Vagina (tissue), 2 donors: ENCODE data around the gene CSPG4. TPM values are rescaled to one million over a fixed set of nuclear protein-coding genes. Genes with fewer than 3 reads are reported as not detected.

Source experiments
- DNase-seq, 2 donors: peaks; one replicate each; pipeline ENCODE4 v3.0.0-alpha.2; 2017; ENCODE audit errors: extremely low spot score in 2 of 2
- H3K27ac ChIP-seq: fragments of 200-600 bp; sonication (generic); one replicate; pipeline ENCODE4 v1.5.1; 2019
- H3K27me3 ChIP-seq: fragments of 200-600 bp; sonication (generic); one replicate; pipeline ENCODE4 v1.5.1; 2019
- H3K36me3 ChIP-seq, 2 donors: fragments of 200-600 bp; sonication (generic); one replicate each; pipeline ENCODE4 v1.5.1; 2017 to 2019
- H3K4me1 ChIP-seq: fragments of 200-600 bp; sonication (generic); one replicate; pipeline ENCODE4 v1.5.1; 2019
- H3K4me3 ChIP-seq, 2 donors: fragments of 200-600 bp; sonication (generic); 1 replicate in 1 of 2; 2 replicates in 1 of 2; pipeline ENCODE4 v1.5.1; 2016 to 2019
- H3K9me3 ChIP-seq: fragments of 200-600 bp; sonication (generic); one replicate; pipeline ENCODE4 v1.5.1; 2019
- CTCF ChIP-seq, 3 experiments: fragments of 450-650 bp in 2 of 3; fragments of 200-600 bp in 1 of 3; sonication (generic) in 1 of 3; IDR thresholded peaks; one replicate each; pipeline ENCODE4 v1.5.1; 2017 to 2019; ENCODE audit warnings: antibody characterized with exemption in 3 of 3, mild to moderate bottlenecking in 2 of 3, moderate library complexity in 2 of 3
- POLR2A ChIP-seq, 2 donors: fragments of 450-650 bp; IDR thresholded peaks; one replicate each; pipeline ENCODE4 v1.6.1; 2017; ENCODE audit warnings: antibody characterized with exemption in 2 of 2, mild to moderate bottlenecking in 2 of 2, moderate library complexity in 2 of 2
- POLR2AphosphoS5 ChIP-seq, 2 donors: sonication (generic); formaldehyde crosslinking; IDR thresholded peaks; one replicate each; pipeline ENCODE4 v1.9.0; 2017; ENCODE audit warnings: antibody characterized with exemption in 2 of 2, mild to moderate bottlenecking in 2 of 2, low read depth in 1 of 2; ENCODE audit not compliant: insufficient read depth in 1 of 2
- intact Hi-C: fragments of 100-400 bp; cut with DNase I; formaldehyde crosslinking; loops from one replicate; pipeline ENCODE4 v1.15.1; 2023
- total RNA-seq: library from RNA; depleted of rRNA; stranded (reverse); fragments of >200 nt; gene quantifications from one replicate; pipeline ENCODE4 v1.2.3, GENCODE V29; 2016

CSPG4 gene
- total RNA-seq, 1 donor from 2014 or later, result 23.1 TPM

- Histone ChIP-seq H3K4me3 (no peak overlapping the region), H3K9me3 (no peaks in the 10 kb centered on the region), H3K36me3 (peaks cover 0 to 4% of the 10 kb centered on the region in 2 donors), H3K4me1 (peaks cover 87% of the 10 kb centered on the region), H3K27ac (peak overlapping the region; percentile 84), H3K27me3 (no peaks in the 10 kb centered on the region)
- intact Hi-C loops, result no loop called here
- DNase-seq, result no peak
- no peak for TF ChIP-seq CTCF (IDR thresholded peaks at IDR 0.05)
- TF ChIP-seq POLR2AphosphoS5 (IDR thresholded peaks at IDR 0.05; ENCODE audit: insufficient read depth in 1 of 2, low read depth in 1 of 2), result no peak
- no peak for TF ChIP-seq POLR2A (IDR thresholded peaks at IDR 0.05)
Observed at GRCh38 chr15:75672646-75673425, 39.8 kb downstream of the CSPG4 start.

- H3K4me3 ChIP-seq, result no peak overlapping the region
- peak overlapping the region; percentile 84 for H3K27ac ChIP-seq
- no peak for DNase-seq
- H3K4me1 ChIP-seq, result peaks cover 91% of the 10 kb centered on the region
- TF ChIP-seq CTCF (IDR thresholded peaks at IDR 0.05) (no peak), POLR2A (IDR thresholded peaks at IDR 0.05) (no peak), POLR2AphosphoS5 (IDR thresholded peaks at IDR 0.05; ENCODE audit: insufficient read depth in 1 of 2, low read depth in 1 of 2) (no peak)
- H3K9me3 ChIP-seq, result no peaks in the 10 kb centered on the region
- intact Hi-C loops, result no loop called here
- H3K36me3 ChIP-seq, result no peaks in the 10 kb centered on the region
- H3K27me3 ChIP-seq, result no peaks in the 10 kb centered on the region
Observed at GRCh38 chr15:75671730-75672602, 40.7 kb downstream of the CSPG4 start.

GRCh38 chr15:75669879-75670212, 42.8 kb downstream of the CSPG4 start:
- H3K9me3 ChIP-seq, result no peaks in the 10 kb centered on the region
- no peak for DNase-seq
- H3K4me3 ChIP-seq, result no peak overlapping the region
- intact Hi-C loops, result no loop called here
- H3K27ac ChIP-seq, result peak overlapping the region; percentile 69
- H3K36me3 ChIP-seq, result no peaks in the 10 kb centered on the region
- TF ChIP-seq POLR2A (IDR thresholded peaks at IDR 0.05), result no peak
- no peak for TF ChIP-seq POLR2AphosphoS5 (IDR thresholded peaks at IDR 0.05; ENCODE audit: insufficient read depth in 1 of 2, low read depth in 1 of 2)
- TF ChIP-seq CTCF (IDR thresholded peaks at IDR 0.05), result no peak
- H3K27me3 ChIP-seq, result no peaks in the 10 kb centered on the region
- peaks cover 91% of the 10 kb centered on the region for H3K4me1 ChIP-seq

GRCh38 chr15:75669191-75669878, 43.3 kb downstream of the CSPG4 start:
- Histone ChIP-seq H3K27ac (peak overlapping the region; percentile 69), H3K27me3 (no peaks in the 10 kb centered on the region), H3K4me3 (no peak overlapping the region), H3K36me3 (no peaks in the 10 kb centered on the region), H3K9me3 (no peaks in the 10 kb centered on the region), H3K4me1 (peaks cover 91% of the 10 kb centered on the region)
- no peak for DNase-seq
- intact Hi-C loops, result no loop called here
- TF ChIP-seq POLR2A (IDR thresholded peaks at IDR 0.05) (no peak), POLR2AphosphoS5 (IDR thresholded peaks at IDR 0.05; ENCODE audit: insufficient read depth in 1 of 2, low read depth in 1 of 2) (no peak), CTCF (IDR thresholded peaks at IDR 0.05) (no peak)
